Prostate gland (tissue), 2 donors: ENCODE results near the gene GNA15. TPM values are rescaled to one million over a fixed set of nuclear protein-coding genes. Genes with fewer than 3 reads are reported as not detected.

ENCODE experiments used
- DNase-seq: peaks from one replicate; pipeline ENCODE4 v3.0.0-alpha.2; 2019; ENCODE audit warnings: low spot score
- H3K27ac ChIP-seq, 2 donors: fragments of 200-600 bp; sonication (generic); 2 replicates each; pipeline ENCODE4 v1.5.1; 2017 to 2019
- H3K27me3 ChIP-seq: fragments of 200-600 bp; sonication (generic); replicated peaks from 2 replicates; pipeline ENCODE4 v1.5.1; 2019; ENCODE audit not compliant: insufficient read depth
- H3K36me3 ChIP-seq, 2 donors: fragments of 200-600 bp; sonication (generic); 1 replicate in 1 of 2; 2 replicates in 1 of 2; pipeline versions ENCODE4 v1.5.1 to v1.8.1; 2017 to 2019
- H3K4me1 ChIP-seq: fragments of 200-600 bp; sonication (generic); replicated peaks from 2 replicates; pipeline ENCODE4 v1.5.1; 2019
- H3K4me3 ChIP-seq, 2 donors: fragments of 200-600 bp; sonication (generic); 2 replicates each; pipeline ENCODE4 v1.5.1; 2017 to 2019
- H3K9me3 ChIP-seq: fragments of 200-600 bp; sonication (generic); 2 replicates; pipeline ENCODE4 v1.5.1; 2017
- CTCF ChIP-seq, 4 experiments: fragments of 200-600 bp in 2 of 4; fragments of 450-650 bp in 2 of 4; sonication (generic) in 2 of 4; IDR thresholded peaks; 1 replicate in 3 of 4; 2 replicates in 1 of 4; pipeline ENCODE4 v1.5.1; 2016 to 2019; ENCODE audit warnings: antibody characterized with exemption in 4 of 4, mild to moderate bottlenecking in 2 of 4, moderate library complexity in 2 of 4
- POLR2A ChIP-seq: fragments of 450-650 bp; IDR thresholded peaks from one replicate; pipeline ENCODE4 v1.6.1; 2016; ENCODE audit warnings: antibody characterized with exemption, mild to moderate bottlenecking
- POLR2AphosphoS5 ChIP-seq: sonication (generic); formaldehyde crosslinking; IDR thresholded peaks from one replicate; pipeline ENCODE4 v1.6.1; 2017; ENCODE audit warnings: antibody characterized with exemption
- WGBS: methylation state at CpG from one replicate; pipeline ENCODE4 v1.1.5; 2018; 5-methylcytosine and 5-hydroxymethylcytosine counted together
- intact Hi-C: fragments of 100-400 bp; cut with DNase I; formaldehyde crosslinking; loops from one replicate; pipeline ENCODE4 v1.14.2; 2022
- total RNA-seq, 2 donors: library from RNA; depleted of rRNA; stranded (reverse); fragments of >200 nt; gene quantifications; one replicate each; pipeline ENCODE4 v1.1.0, GENCODE V29; 2016

Gene GNA15
- total RNA-seq, 2 donors from 2014 or later: 11.1 to 13.3 TPM

DNA sequence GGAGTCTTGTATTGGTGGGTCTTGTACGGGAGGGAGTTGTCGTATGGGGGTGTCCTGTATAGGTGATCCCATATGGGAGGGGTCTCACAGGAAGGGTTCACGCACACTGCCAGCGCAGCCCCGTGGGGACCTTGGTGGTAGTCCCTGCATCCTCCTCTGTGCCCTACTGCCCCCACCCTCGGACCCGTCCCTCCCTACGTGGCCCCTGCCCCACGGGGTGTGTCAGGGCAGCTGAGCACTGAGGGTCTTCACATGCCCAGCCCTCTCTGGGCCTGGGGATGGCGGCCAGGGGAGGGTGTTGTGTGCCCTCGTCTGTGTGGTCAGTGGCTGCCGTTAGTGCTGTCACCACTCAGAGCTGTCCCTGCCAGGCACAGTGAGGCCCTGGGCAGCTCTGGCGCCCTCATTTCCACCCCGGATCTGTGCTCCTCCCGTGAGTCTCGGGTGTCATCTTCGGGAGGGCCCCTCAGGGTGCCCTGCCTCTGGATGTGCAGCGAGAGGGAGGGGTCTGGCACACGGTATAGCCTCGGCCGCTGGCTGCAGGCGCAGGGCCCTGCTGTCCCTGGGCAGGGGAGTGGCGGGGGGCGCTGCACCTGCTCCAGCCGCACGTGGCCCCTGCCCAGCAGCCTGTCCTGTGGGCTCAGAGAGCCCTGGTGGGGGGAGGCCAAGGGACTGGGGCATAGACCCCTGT lies 16.0 kb upstream of the GNA15 start:
- H3K9me3 ChIP-seq: no peaks in the 10 kb centered on the region
- intact Hi-C loops: no loop called here
- H3K27ac ChIP-seq: no peak overlapping the region
- peaks cover 0 to 8% of the 10 kb centered on the region in 2 donors for H3K36me3 ChIP-seq
- H3K4me3 ChIP-seq: no peak overlapping the region
- no peaks in the 10 kb centered on the region for H3K4me1 ChIP-seq
- 78% methylated on average over 7 of the region's 26 CpGs for WGBS
- no peak for DNase-seq
- H3K27me3 ChIP-seq: no peaks in the 10 kb centered on the region
- TF ChIP-seq POLR2A: no peak
- no peak for TF ChIP-seq POLR2AphosphoS5
- no peak for TF ChIP-seq CTCF (IDR thresholded peaks at IDR 0.05)

DNA sequence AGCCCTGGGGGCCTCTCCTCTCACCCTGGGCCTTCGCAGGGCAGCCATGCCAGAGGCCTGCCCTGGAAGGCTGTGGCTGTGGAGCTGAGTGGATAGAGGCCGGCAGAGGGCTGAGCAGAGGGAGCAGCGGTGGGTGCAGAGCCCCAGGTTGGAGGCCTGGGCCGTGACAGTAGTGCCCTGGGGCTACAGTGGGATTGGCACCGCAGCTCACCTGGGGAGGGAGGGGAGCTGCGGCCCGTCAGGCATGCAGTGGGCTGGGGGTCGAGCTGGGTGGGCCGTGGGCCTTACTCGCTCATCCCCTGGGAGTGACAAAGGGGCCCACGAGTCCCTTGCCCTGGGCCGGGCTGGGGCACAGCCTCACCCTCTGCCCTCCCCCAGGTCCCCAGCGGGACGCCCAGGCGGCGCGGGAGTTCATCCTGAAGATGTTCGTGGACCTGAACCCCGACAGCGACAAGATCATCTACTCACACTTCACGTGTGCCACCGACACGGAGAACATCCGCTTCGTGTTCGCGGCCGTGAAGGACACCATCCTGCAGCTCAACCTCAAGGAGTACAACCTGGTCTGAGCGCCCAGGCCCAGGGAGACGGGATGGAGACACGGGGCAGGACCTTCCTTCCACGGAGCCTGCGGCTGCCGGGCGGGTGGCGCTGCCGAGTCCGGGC lies 15.1 kb upstream of the GNA15 start:
- WGBS: 90% methylated on average over 38 of the region's 38 CpGs
- DNase-seq: no peak
- peaks cover 0 to 8% of the 10 kb centered on the region in 2 donors for H3K36me3 ChIP-seq
- H3K4me3 ChIP-seq: no peak overlapping the region
- H3K9me3 ChIP-seq: no peaks in the 10 kb centered on the region
- H3K27ac ChIP-seq: no peak overlapping the region
- H3K4me1 ChIP-seq: no peaks in the 10 kb centered on the region
- no peak for TF ChIP-seq POLR2A
- no peak for TF ChIP-seq CTCF (IDR thresholded peaks at IDR 0.05)
- TF ChIP-seq POLR2AphosphoS5: no peak
- intact Hi-C loops: no loop called here
- no peaks in the 10 kb centered on the region for H3K27me3 ChIP-seq

DNA sequence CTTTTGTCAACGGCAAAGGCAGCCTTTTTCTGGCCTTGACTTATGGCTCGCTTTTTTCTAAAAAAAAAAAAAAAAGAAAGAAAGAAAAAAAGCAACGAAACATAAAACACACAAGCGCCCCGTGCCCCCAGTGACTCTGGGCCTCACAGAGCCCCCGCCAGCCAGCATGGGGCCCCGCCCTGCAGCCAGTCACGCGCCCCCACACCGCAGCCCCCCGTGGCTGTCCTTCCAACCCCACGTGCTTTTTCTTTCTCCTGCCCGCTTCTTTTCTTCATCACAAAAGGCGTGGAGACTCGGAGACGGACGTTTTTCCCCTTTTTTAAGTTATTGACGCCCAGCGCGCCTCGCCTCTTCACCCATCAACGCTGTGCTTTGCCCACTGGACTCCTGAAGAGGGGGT lies 14.4 kb upstream of the GNA15 start:
- no peaks in the 10 kb centered on the region for H3K4me1 ChIP-seq
- H3K27ac ChIP-seq: no peak overlapping the region
- intact Hi-C loops: no loop called here
- no peaks in the 10 kb centered on the region for H3K27me3 ChIP-seq
- no peak for DNase-seq
- no peak overlapping the region for H3K4me3 ChIP-seq
- H3K36me3 ChIP-seq: peaks cover 0 to 8% of the 10 kb centered on the region in 2 donors
- H3K9me3 ChIP-seq: no peaks in the 10 kb centered on the region
- TF ChIP-seq CTCF (IDR thresholded peaks at IDR 0.05) (no peak), POLR2A (no peak), POLR2AphosphoS5 (no peak)
- WGBS: 83% methylated on average over 22 of the region's 22 CpGs

DNA sequence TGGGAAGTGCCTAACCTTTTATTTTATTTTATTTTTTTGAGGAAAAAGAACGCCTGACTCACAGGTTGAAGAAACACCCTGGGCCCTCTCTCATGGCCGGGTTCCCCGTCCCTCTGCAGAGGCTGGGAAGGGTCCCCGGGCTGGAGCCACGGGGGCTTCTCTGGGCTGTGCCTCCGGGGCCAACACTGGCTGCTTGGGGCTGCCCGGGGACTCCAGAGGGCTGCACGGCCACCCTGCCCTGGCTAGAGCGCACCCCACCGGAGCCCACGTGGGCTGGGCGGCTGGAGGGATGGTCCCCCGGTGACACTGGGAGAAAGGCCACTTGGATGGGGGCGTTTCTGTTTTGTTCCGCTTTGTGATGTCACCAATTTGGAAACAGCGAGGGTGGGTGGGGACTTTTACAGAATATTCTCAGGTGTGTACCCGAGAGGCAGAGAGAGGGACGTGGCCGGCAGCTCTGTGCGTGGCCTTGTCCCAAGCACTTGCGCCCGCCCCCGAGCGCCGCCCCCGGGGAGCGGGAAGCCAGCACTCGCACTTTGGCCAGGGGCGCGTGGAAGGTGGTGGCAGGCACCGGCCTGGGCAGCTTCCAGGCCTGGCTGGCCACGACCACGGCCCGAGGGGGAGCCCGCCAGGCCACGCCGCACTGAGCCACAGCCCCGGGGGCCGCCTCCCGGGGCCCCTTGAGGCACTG lies 13.9 kb upstream of the GNA15 start:
- WGBS: 89% methylated on average over 40 of the region's 40 CpGs
- intact Hi-C loops: no loop called here
- Histone ChIP-seq H3K36me3 (peaks cover 0 to 8% of the 10 kb centered on the region in 2 donors), H3K27ac (no peak overlapping the region), H3K4me3 (no peak overlapping the region), H3K9me3 (no peaks in the 10 kb centered on the region), H3K4me1 (no peaks in the 10 kb centered on the region), H3K27me3 (no peaks in the 10 kb centered on the region)
- no peak for DNase-seq
- TF ChIP-seq POLR2A: no peak
- TF ChIP-seq CTCF (IDR thresholded peaks at IDR 0.05): no peak
- no peak for TF ChIP-seq POLR2AphosphoS5
